Sigmoid colon (tissue), 7 donors: ENCODE measurements around the gene C19orf44. TPM values are rescaled to one million over a fixed set of nuclear protein-coding genes. Genes with fewer than 3 reads are reported as not detected.

Experiments used
- DNase-seq: peaks from one replicate; pipeline ENCODE4 v3.0.0-alpha.2; 2019
- H3K27ac ChIP-seq, 4 donors: fragments of 200-600 bp; sonication (generic); one replicate each; pipeline ENCODE4 v1.5.1; 2016 to 2019; ENCODE audit warnings: mild to moderate bottlenecking in 1 of 4
- H3K27me3 ChIP-seq, 3 donors: fragments of 200-600 bp; sonication (generic); one replicate each; pipeline ENCODE4 v1.5.1; 2019; ENCODE audit warnings: mild to moderate bottlenecking in 1 of 3
- H3K36me3 ChIP-seq, 4 donors: fragments of 200-600 bp; sonication (generic); one replicate each; pipeline ENCODE4 v1.5.1; 2016 to 2019
- H3K4me1 ChIP-seq, 4 donors: fragments of 200-600 bp; sonication (generic); one replicate each; pipeline ENCODE4 v1.5.1; 2017 to 2019
- H3K4me3 ChIP-seq, 4 donors: fragments of 200-600 bp; sonication (generic); one replicate each; pipeline ENCODE4 v1.5.1; 2017 to 2019; ENCODE audit warnings: mild to moderate bottlenecking in 2 of 4, moderate library complexity in 1 of 4
- H3K9me3 ChIP-seq, 4 donors: fragments of 200-600 bp in 3 of 4; sonication (generic) in 3 of 4; one replicate each; pipeline versions ENCODE4 v1.5.1 to v1.6.1; 2013 to 2019
- CTCF ChIP-seq, 4 experiments: fragments of 450-650 bp in 3 of 4; fragments of 200-600 bp in 1 of 4; IDR thresholded peaks; one replicate each; pipeline ENCODE4 v1.5.1; 2016 to 2019; ENCODE audit warnings: antibody characterized with exemption in 4 of 4, mild to moderate bottlenecking in 3 of 4, moderate library complexity in 2 of 4
- EP300 ChIP-seq, 4 donors: sonication (generic); formaldehyde crosslinking; IDR thresholded peaks; one replicate each; pipeline ENCODE4 v1.6.1; 2017; ENCODE audit warnings: antibody characterized with exemption in 4 of 4
- POLR2A ChIP-seq, 2 donors: fragments of 450-650 bp; IDR thresholded peaks; one replicate each; pipeline ENCODE4 v1.6.1; 2016; ENCODE audit warnings: antibody characterized with exemption in 2 of 2, mild to moderate bottlenecking in 2 of 2, moderate library complexity in 2 of 2
- POLR2AphosphoS5 ChIP-seq, 4 donors: sonication (generic); formaldehyde crosslinking; IDR thresholded peaks; one replicate each; pipeline ENCODE4 v1.6.1; 2017; ENCODE audit warnings: antibody characterized with exemption in 4 of 4
- WGBS, 2 donors: extraction: QIAGEN DNeasy Blood & Tissue Kit; methylation state at CpG; one replicate each; pipeline ENCODE4 v1.1.7; 2013; 5-methylcytosine and 5-hydroxymethylcytosine counted together
- intact Hi-C: fragments of 100-400 bp; cut with DNase I; formaldehyde crosslinking; loops from one replicate; pipeline ENCODE4 v1.15.1; 2023
- polyA plus RNA-seq, 3 donors: library from polyadenylated mRNA; stranded (reverse); fragments of 200-250 nt; gene quantifications; one replicate each; pipeline ENCODE4 v1.2.3, GENCODE V29; 2013
- total RNA-seq, 4 donors: library from RNA; depleted of rRNA; stranded (reverse); fragments of >200 nt; gene quantifications; one replicate each; pipeline ENCODE4 v1.1.0, GENCODE V29; 2016
- donor health status: healthy with polysubstance abuse.
- donor health status: Bipolar disorder and iron deficiency.
- donor health status: healthy.

The C19orf44 gene
- total and polyA plus RNA-seq, 7 donors, result 1.8 to 10.0 (median 3.8) TPM

DNA sequence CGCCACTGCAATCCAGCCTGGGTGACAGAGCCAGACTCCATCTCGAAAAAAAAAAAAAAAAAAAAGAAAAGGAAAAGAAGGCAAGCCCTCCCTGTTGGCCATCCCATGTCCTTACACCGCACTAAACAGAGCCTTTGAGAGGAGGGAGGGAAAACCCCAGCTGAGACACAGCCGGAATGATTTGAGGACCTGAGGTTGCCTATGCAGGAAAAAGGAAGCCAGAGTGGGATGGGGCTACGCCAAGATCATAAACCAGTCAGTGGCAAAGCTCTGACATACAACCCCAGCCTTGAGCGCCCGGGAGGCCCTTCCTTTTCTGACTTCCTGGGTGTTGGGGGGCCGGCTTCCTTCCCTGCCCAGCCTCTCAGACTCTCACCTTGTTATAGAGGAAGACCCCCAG lies 58.6 kb downstream of the C19orf44 start:
- no peak overlapping the region for H3K4me3 ChIP-seq
- no peaks in the 10 kb centered on the region for H3K9me3 ChIP-seq
- no peak for TF ChIP-seq CTCF (IDR thresholded peaks at IDR 0.05)
- TF ChIP-seq POLR2AphosphoS5 (IDR thresholded peaks at IDR 0.05), result no peak
- TF ChIP-seq EP300 (IDR thresholded peaks at IDR 0.05), result no peak
- no peak for TF ChIP-seq POLR2A (IDR thresholded peaks at IDR 0.05)
- peaks cover 11 to 69% (median 26%) of the 10 kb centered on the region in 4 donors for H3K36me3 ChIP-seq
- no peak for DNase-seq
- intact Hi-C loops, result no loop called here
- no peaks in the 10 kb centered on the region for H3K4me1 ChIP-seq
- H3K27ac ChIP-seq, result no peak overlapping the region
- no peaks in the 10 kb centered on the region for H3K27me3 ChIP-seq
- WGBS, 2 donors, result 68 to 89% methylated on average over 8 of the region's 8 CpGs

- no peaks in the 10 kb centered on the region for H3K4me1 ChIP-seq
- TF ChIP-seq CTCF (IDR thresholded peaks at IDR 0.05), result no peak
- no peak for TF ChIP-seq POLR2AphosphoS5 (IDR thresholded peaks at IDR 0.05)
- no peak for TF ChIP-seq POLR2A (IDR thresholded peaks at IDR 0.05)
- TF ChIP-seq EP300 (IDR thresholded peaks at IDR 0.05), result no peak
- H3K4me3 ChIP-seq, result no peak overlapping the region
- no peaks in the 10 kb centered on the region for H3K27me3 ChIP-seq
- 93% methylated on average over 10 of the region's 10 CpGs for WGBS, 2 donors
- intact Hi-C loops, result no loop called here
- peaks cover 6 to 78% (median 30%) of the 10 kb centered on the region in 4 donors for H3K36me3 ChIP-seq
- no peaks in the 10 kb centered on the region for H3K9me3 ChIP-seq
- DNase-seq, result no peak
- H3K27ac ChIP-seq, result no peak overlapping the region
Observed at GRCh38 chr19:16559780-16560276, 63.6 kb downstream of the C19orf44 start.

- Histone ChIP-seq H3K36me3 (peaks cover 6 to 81% (median 31%) of the 10 kb centered on the region in 4 donors), H3K9me3 (no peaks in the 10 kb centered on the region), H3K27ac (no peak overlapping the region), H3K4me3 (no peak overlapping the region), H3K27me3 (no peaks in the 10 kb centered on the region), H3K4me1 (no peaks in the 10 kb centered on the region)
- WGBS, 2 donors, result 90 to 93% methylated on average over 8 of the region's 8 CpGs
- DNase-seq, result no peak
- TF ChIP-seq POLR2A (IDR thresholded peaks at IDR 0.05) (no peak), POLR2AphosphoS5 (IDR thresholded peaks at IDR 0.05) (no peak), EP300 (IDR thresholded peaks at IDR 0.05) (no peak), CTCF (IDR thresholded peaks at IDR 0.05) (no peak)
- intact Hi-C loops, result no loop called here
Observed at GRCh38 chr19:16561382-16561781, 65.2 kb downstream of the C19orf44 start.

DNA sequence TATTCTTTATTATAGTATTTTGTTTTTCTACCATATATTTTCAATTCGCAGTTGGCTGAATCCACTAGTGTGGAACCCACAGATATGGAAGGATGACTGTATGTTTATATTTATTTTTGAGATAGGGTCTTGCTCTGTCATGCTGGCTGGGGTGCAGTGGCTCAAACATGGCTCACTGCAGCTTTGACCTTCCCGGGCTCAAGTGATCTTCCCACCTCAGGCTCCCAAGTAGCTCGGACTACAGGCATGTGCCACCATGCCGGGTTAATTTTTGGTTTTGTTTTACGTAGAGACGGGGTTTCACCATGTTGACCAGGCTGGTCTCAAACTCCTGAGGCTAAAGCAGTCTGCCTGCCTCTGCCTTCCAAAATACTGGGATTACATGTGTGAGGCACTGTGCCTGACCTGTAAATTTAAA lies 66.4 kb downstream of the C19orf44 start:
- 95% methylated on average over 6 of the region's 6 CpGs for WGBS, 2 donors
- intact Hi-C loops, result no loop called here
- Histone ChIP-seq H3K27me3 (no peaks in the 10 kb centered on the region), H3K4me1 (no peaks in the 10 kb centered on the region), H3K4me3 (no peak overlapping the region), H3K27ac (no peak overlapping the region), H3K36me3 (peaks cover 6 to 90% (median 36%) of the 10 kb centered on the region in 4 donors), H3K9me3 (no peaks in the 10 kb centered on the region)
- TF ChIP-seq POLR2A (IDR thresholded peaks at IDR 0.05) (no peak), POLR2AphosphoS5 (IDR thresholded peaks at IDR 0.05) (no peak), CTCF (IDR thresholded peaks at IDR 0.05) (no peak), EP300 (IDR thresholded peaks at IDR 0.05) (no peak)
- DNase-seq, result no peak

DNA sequence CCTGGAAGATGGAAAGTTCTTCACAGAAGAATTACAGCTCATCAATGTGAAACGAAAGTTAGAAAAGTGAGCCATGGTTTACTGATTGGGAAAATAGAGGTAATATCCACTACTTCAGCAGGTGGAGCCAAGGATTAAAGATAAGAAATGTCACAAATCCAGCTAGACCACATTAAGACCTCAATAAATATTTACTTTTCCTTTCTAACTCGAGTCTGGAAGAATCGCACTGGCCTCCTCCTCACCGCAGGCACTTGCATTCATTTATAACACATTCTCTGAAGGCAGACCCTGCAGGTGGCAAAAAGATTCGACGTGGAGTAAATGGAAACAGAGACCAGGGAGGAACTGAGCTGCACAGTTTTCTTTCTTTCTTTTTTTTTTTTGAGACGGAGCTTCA lies 68.6 kb downstream of the C19orf44 start:
- H3K27me3 ChIP-seq, result no peaks in the 10 kb centered on the region
- H3K4me1 ChIP-seq, result peaks cover 0 to 3% (median 0%) of the 10 kb centered on the region in 4 donors
- DNase-seq, result no peak
- H3K9me3 ChIP-seq, result no peaks in the 10 kb centered on the region
- H3K36me3 ChIP-seq, result peaks cover 1 to 82% (median 40%) of the 10 kb centered on the region in 4 donors
- intact Hi-C loops, result no loop called here
- no peak for TF ChIP-seq POLR2A (IDR thresholded peaks at IDR 0.05)
- TF ChIP-seq POLR2AphosphoS5 (IDR thresholded peaks at IDR 0.05), result no peak
- no peak for TF ChIP-seq CTCF (IDR thresholded peaks at IDR 0.05)
- TF ChIP-seq EP300 (IDR thresholded peaks at IDR 0.05), result no peak
- no peak overlapping the region for H3K4me3 ChIP-seq
- H3K27ac ChIP-seq, result no peak overlapping the region
- 26 to 72% methylated on average over 7 of the region's 7 CpGs for WGBS, 2 donors
